ENCODE data around the gene TMEM235. TPM values are rescaled to one million over a fixed set of nuclear protein-coding genes. Genes with fewer than 3 reads are reported as not detected.

TMEM235 gene
- polyA plus RNA-seq, 4 donors = not detected

Other genes with a start within 250 kb of the TMEM235 start
- 10 to 100 TPM; 29.7 to 69.6 (median 50.5) TPM for gene TMC6, start 102.9 kb upstream of the TMEM235 start, polyA plus RNA-seq
- 1 to 10 TPM; 1.3 to 7.8 (median 4.9) TPM for gene TMC8, start 100.9 kb upstream of the TMEM235 start, polyA plus RNA-seq
- gene C17orf99, start 85.2 kb upstream of the TMEM235 start, polyA plus RNA-seq = 100 to 1,000 TPM in 1 of 4 donors, under 1 TPM in 1, not detected in 2; 0.19 to 228 TPM
- 100 to 1,000 TPM in 2 of 4 donors, 10 to 100 TPM in 2; 46.5 to 187 (median 120) TPM for gene SYNGR2, start 63.0 kb upstream of the TMEM235 start, polyA plus RNA-seq
- 10 to 100 TPM in 3 of 4 donors, 1 to 10 TPM in 1; 6.9 to 60.6 (median 14.4) TPM for gene TK1, start 44.6 kb upstream of the TMEM235 start, polyA plus RNA-seq
- 10 to 100 TPM; 24.0 to 61.7 (median 38.7) TPM for gene AFMID, start 44.3 kb upstream of the TMEM235 start, polyA plus RNA-seq
- gene BIRC5, start 17.4 kb upstream of the TMEM235 start, polyA plus RNA-seq = 10 to 100 TPM in 2 of 4 donors, 1 to 10 TPM in 2; 2.2 to 40.6 (median 8.5) TPM
- gene SOCS3, start 128.4 kb downstream of the TMEM235 start, polyA plus RNA-seq = 10 to 100 TPM in 2 of 4 donors, 1 to 10 TPM in 2; 3.4 to 67.3 (median 17.2) TPM
- gene PGS1, start 147.0 kb downstream of the TMEM235 start, polyA plus RNA-seq = 10 to 100 TPM; 14.9 to 34.9 (median 20.5) TPM

All from small intestine (tissue), 4 donors.